NCI-H82 (cell line): ENCODE data around the gene CFDP1.

Source experiments
- DNase-seq: peaks from one replicate; lab custom pipeline; 2025; lab: John Stamatoyannopoulos, UW

CFDP1 gene

DNA sequence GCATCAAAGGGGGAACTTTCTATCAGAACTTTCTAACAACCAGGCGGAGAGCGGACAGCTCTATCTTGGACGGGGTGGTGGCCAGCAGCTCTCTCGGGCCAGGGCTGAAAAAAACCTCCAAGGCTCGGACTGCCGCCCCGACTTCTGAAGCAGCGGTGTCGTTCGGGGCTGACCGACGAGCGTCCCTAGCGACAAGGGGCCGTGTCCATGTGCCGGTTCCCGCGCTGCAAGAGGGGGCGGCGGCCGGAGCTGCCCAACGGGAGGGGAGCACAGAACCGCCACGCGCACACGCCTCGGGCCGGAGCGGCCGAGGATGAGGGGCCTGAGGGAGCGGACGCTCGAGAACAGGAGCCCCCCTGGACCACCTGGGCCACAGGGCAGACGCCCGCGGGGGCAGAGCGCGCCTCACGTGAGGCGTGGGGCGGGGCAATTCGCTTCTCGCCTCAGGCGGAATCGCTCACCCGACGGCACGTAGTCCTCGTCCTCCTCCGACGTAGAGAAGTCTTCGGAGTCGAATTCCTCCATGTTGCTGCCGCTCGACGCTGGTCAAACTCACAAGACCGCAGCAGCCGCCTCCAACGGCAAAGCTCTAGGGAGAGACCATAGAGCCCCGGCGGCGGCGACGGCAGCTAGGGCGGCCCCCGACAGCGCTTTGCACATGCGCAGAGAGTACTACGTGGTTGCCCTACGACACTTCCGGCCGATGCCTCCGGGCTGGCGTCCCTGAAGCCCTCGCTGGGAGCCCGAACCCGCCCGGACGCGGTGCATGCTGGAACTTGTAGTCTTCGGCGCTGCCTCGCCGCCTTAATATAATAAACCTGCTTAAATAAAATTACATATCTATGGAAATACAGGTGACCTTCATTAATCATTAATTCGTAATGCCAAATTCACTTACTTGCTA is at the start of gene CFDP1:
TSS of gene CFDP1 (minus strand) at position 676 of the 904 bp plus-strand sequence. CDS start at position 525, 151 bp downstream.
- DNase-seq = peak; percentile 97

- DNase-seq = no peak
Observed at GRCh38 chr16:75482434-75483205, 49.3 kb upstream of the CFDP1 start.

- DNase-seq = no peak
Observed at GRCh38 chr16:75481475-75481874, 48.2 kb upstream of the CFDP1 start.

GRCh38 chr16:75479421-75479990 is 46.2 kb upstream of the CFDP1 start:
- DNase-seq = no peak

- DNase-seq = no peak
Observed at GRCh38 chr16:75478480-75479345, 45.4 kb upstream of the CFDP1 start.

DNA sequence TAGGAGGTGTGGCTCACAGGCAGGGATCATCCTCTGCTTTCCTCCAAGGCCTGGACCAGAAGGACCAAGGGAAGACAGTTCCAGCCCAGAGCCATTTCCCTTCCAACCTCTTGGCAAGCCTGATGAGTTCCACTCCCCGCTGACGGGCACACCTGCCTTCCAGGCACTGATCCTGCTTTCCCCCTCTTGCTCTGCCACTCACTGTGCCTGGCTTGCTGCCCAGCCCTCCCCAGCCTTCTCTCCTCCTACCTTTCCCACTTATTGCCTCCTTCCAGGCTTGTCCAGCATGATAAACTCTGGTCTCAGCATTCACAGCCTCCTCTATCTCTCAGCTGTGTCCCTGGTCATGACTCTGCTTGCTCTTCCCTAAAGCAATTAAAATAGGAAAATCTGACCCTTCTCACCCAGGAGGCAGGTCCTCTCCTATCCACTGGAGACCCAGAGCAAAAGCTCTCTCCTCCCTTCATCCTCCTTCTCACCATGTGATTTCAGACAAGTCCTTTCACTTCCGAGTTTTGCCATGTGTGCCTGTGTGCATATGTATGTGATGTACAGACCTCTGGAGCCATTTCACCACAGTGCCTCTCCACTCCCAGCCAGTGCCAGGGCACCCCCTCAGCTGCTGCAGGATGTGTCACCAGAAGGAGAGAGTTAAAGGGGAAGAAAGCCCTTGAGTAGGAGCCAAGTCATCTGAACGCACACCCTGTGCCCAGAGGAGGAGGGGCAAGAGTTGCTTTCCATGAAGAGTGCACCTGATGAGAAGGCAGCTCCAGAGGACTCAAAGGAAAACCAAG is 44.6 kb upstream of the CFDP1 start:
- no peak for DNase-seq

- no peak for DNase-seq
Observed at GRCh38 chr16:75476817-75477216, 43.5 kb upstream of the CFDP1 start.

GRCh38 chr16:75475420-75475847 is 42.1 kb upstream of the CFDP1 start:
- DNase-seq = no peak

DNA sequence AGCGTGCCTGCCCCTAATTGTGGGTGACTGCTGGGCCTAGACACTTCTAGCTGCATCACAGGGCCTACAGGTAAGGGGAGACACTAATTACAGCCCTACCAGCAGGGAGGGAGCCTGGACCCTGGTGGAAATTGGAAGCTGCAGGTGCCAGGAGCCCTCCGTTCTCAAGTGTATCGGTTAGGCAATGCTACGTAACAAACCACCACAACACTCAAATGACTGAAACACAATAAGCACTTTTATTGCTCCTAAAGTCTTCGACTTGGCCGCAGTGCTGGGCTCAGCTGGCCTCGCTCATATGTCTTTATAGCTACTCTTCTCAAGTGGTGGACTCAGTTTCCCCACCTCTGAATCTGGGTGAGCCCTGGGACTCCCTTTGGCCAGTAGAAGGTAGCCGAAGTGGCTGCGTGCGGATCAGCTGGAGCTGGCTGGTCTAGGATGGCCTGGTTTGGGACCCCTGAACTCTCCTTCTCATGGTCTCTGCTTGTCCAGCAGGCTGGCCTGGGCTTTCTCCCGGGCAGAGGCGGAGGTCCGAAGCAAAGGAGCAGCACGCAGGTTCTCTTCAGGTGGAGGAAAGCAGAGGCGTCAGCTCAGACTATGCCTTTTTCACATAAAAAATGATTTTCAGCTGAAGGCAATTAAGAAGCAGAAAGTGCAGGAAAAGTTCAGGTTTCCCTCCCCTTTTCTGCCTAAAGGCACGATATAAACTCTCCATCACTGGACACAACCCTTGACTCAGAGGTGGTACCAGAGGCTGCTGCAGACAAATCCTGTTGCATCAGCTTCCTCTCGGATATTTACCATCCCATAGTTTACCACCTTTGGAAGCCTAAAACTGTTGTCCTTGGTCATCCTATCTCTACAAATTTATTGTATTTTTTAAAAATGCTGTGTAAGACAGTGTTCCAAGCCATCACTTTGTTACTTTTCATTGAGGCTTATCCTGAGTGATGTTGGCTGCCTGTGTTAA is 39.9 kb upstream of the CFDP1 start:
- DNase-seq = no peak

DNA sequence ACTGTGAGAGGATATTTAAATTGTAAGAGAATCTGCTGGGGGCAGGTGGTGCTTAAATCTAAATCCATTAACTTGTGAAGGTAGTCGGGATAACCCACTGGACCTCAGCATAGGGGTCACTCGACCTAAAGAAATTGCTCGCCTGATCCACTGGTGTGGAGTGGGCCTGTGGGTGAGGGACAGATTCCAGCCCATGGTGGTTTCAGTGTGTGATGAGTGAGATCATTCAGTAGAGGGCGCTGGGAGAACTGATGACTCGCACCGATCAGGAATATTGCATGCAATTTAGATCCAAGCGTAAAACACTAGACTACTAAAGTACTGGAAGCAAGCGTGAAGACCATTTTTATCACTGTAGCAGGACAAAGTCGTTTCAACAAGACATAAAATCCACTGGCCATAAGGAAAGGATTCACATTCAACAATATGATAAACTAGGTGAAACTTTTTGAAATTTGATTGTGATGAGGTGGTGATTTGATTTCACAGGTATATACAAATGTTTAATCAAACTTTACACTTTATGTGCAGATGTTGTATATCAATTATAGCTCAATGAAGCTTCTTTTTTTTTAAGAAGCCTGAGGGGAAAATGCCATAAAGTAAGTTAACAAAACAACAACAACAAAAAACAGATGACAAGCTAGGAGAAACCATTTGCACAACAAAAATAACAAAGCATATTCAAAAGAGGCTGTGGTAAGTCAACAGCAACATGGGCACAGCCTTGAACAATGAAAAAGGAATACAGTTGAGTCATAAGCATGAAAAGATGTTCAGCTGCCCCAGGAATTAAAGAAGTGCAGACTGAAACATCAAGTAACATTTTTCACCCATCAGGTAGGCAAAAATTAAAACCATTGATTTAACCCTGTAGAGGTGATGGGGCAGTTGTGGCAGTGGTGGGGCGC is 38.7 kb upstream of the CFDP1 start:
- DNase-seq = peak; percentile 79

- no peak for DNase-seq
Observed at GRCh38 chr16:75466760-75467159, 33.5 kb upstream of the CFDP1 start.

DNA sequence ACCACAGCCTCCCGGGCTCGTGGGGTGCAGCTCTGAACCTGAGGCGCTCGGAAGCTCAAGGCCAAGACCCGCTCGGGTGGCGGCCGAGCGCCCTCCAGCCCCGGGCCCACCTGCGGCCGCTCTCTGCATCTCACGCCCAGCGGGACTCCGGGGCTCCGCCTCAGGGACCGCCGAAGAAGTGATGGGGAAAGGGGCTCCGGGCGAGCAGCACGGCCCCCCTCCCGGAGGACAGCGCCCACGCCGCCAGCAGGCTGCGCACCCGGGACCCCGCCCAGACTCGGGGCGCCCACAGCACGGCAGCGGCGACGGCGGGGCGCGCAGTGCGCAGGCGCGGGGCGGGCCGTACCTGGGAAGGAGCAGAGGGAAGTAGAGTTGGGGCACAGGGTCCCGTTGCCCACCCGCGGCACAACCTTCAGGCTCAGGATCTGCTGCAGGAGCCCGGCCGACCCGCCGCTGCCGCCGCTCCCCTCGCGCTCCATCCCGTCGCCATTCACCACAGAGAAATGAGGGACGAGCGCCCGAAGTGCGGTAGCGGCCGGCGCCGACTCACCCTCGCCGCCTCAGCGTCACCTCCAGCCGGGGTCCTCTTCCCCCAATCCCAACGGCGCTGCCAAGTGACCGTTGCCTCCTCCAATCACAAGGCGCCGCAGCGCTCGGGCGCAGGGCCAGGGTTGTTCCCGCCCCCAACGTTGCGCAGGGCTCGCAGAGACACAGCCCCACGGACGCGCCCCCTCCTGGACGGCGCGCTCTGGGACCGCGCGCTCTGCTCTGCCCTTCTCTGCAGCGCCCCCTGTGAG is 31.0 kb upstream of the CFDP1 start, which contains the start of gene TMEM170A:
TSS of gene TMEM170A (minus strand) at position 568 of the 797 bp plus-strand sequence. CDS start at position 479, 89 bp downstream.
- DNase-seq = peak; percentile 98

DNA sequence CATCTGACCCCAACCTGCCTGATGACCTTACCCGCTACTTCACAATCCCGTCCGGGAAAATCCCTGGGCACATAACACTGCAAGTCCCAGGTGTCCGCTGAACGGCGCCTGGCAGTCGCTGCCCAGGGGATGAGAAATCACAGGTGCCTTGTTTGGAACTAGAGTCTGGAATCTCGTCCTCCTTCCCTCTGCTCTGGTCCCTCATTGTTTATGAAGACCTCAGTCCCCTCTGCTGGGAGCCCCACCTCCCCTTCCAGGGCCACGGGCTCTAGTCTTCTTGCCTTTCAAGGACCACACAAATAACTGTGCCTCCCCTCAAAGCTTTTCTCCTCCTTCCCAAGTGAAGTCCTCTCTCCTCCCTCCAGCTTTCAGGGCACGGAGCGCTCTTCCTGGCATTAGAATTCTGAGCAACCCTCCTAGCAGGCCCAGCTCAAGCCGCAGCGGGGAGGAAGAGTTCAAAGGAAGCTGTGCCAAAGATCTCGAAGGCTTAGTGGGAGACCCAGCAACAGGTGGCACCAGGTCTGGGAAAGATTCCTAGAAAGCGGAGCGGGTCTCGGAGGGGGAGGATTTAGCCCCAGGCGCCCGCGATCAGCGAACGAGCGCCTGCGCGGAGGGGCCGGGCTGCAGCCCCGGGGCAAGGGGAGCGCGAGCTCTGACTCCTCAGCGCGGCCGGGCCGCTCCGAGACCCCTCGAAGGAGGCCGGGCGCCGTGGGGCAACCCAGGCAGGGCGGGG is 30.3 kb upstream of the CFDP1 start:
- DNase-seq = peak; percentile 85

- DNase-seq = no peak
Observed at GRCh38 chr16:75462806-75463205, 29.5 kb upstream of the CFDP1 start.

DNA sequence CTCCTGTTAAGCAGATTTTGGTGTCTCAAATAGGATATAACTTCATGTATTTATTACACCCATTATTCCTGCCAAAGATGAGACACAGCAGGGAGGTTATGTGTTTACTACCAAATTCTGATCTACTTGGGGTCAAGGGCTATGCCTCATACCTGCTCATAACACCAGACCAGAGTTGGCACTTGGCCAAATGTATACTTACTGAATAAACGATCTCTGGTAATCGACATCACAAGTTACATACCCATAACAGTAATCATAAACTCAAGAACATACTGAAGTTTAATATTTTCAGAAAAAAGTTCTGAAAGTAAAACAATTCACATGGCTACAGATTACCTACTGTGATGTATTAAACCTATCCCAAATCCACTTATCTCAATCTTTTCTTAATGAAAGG is 28.3 kb upstream of the CFDP1 start:
- DNase-seq = peak; percentile 24

- DNase-seq = peak; percentile 37
Observed at GRCh38 chr16:75460446-75460845, 27.1 kb upstream of the CFDP1 start.

DNA sequence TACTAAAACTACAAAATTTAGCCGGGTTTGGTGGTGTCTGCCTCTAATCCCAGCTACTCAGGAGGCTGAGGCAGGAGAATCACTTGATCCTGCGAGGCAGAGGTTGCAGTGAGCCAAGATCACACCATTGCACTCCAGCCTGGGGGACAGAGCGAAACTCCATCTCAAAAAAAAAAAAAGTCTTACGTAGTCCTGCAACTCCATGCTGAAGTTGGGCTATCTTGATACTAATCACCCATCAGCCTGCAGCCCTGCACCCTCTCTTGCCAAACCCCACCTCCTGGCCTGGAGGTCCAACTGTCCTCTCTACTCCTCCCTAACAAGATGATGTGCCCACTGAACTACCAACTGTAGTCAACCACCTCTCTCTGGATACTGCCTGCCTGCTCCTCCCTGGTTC is 26.4 kb upstream of the CFDP1 start:
- no peak for DNase-seq
